SU-DHL-6 (cell line): ENCODE data around the gene ASPDH.
"Not testable (repeated sequence)": the region's sequence is repeated elsewhere in the genome, so short reads cannot be mapped to it uniquely, and the experiment has no call there.

Experiments used
- H2AFZ ChIP-seq: fragments of 200-600 bp; sonication (generic); 2 replicates; pipeline ENCODE4 v1.6.1; 2014; ENCODE audit warnings: low read depth, mild to moderate bottlenecking, moderate library complexity, mixed read lengths, antibody characterized with exemption, low read length; ENCODE audit not compliant: severe bottlenecking
- H3F3A ChIP-seq: fragments of 200-600 bp; shearing (Covaris generic); 2 replicates; pipeline ENCODE4 v1.6.0; 2016; ENCODE audit warnings: antibody characterized with exemption, mild to moderate bottlenecking; ENCODE audit not compliant: insufficient read depth
- H3K27ac ChIP-seq: fragments of 200-600 bp; sonication (generic); 2 replicates; pipeline ENCODE4 v1.5.1; 2016; ENCODE audit warnings: low read depth, mild to moderate bottlenecking, low read length, moderate library complexity, mixed read lengths
- H3K27me3 ChIP-seq: fragments of 200-600 bp; sonication (generic), shearing (Covaris generic); 2 replicates; pipeline ENCODE4 v1.6.0; 2014; ENCODE audit warnings: mild to moderate bottlenecking, low read length
- H3K36me3 ChIP-seq: fragments of 200-600 bp; sonication (generic); 2 replicates; pipeline ENCODE4 v1.6.1; 2014; ENCODE audit warnings: mild to moderate bottlenecking, low read length, mixed read lengths
- H3K4me2 ChIP-seq: fragments of 300-600, 200-600 bp; shearing (Covaris generic), sonication (generic); 2 replicates; pipeline ENCODE4 v1.6.0; 2014; ENCODE audit warnings: low read length, low read depth, mild to moderate bottlenecking; ENCODE audit not compliant: poor library complexity, severe bottlenecking
- H3K4me3 ChIP-seq: fragments of 200-600 bp; sonication (generic); 2 replicates; pipeline ENCODE4 v1.5.1; 2014; ENCODE audit warnings: antibody characterized with exemption, low read length, mild to moderate bottlenecking, mixed read lengths; ENCODE audit not compliant: insufficient read depth, poor library complexity, severe bottlenecking
- H3K79me2 ChIP-seq: fragments of 200-600 bp; sonication (generic); 2 replicates; pipeline ENCODE4 v1.6.1; 2014; ENCODE audit warnings: mild to moderate bottlenecking, low read length, moderate library complexity; ENCODE audit not compliant: insufficient read depth
- H3K9ac ChIP-seq: fragments of 200-600 bp; sonication (generic); 2 replicates; pipeline ENCODE4 v1.7.0; 2014; ENCODE audit warnings: mild to moderate bottlenecking, low read length
- H3K9me2 ChIP-seq: fragments of 200-600 bp; sonication (generic); replicated peaks from 2 replicates; pipeline ENCODE4 v1.6.1; 2014; ENCODE audit warnings: low read length; ENCODE audit not compliant: insufficient read depth
- H3K9me3 ChIP-seq: fragments of 200-600 bp; sonication (generic); 2 replicates; pipeline ENCODE4 v1.6.1; 2014; ENCODE audit warnings: low read length, mixed read lengths; ENCODE audit not compliant: insufficient read depth
- H4K20me1 ChIP-seq: fragments of 200-600 bp; sonication (generic); 2 replicates; pipeline ENCODE4 v1.6.1; 2014; ENCODE audit warnings: low read depth, mild to moderate bottlenecking, antibody characterized with exemption, low read length, moderate library complexity, mixed read lengths
- EZH2phosphoT487 ChIP-seq: fragments of 200-600 bp; sonication (generic), shearing (Covaris generic); conservative IDR thresholded peaks from 2 replicates; pipeline ENCODE4 v1.6.1; 2018; ENCODE audit warnings: mild to moderate bottlenecking, antibody characterized with exemption, low read length, moderate library complexity, mixed read lengths
- TF ChIP-seq, protein P1 (sequence below): fragments of 200-600 bp; sonication (generic); IDR thresholded peaks from one replicate; pipeline ENCODE4 v1.5.1; 2017; ENCODE audit warnings: antibody characterized with exemption, mild to moderate bottlenecking, low read length, moderate library complexity; ENCODE audit not compliant: insufficient read depth, poor library complexity, severe bottlenecking

The ASPDH gene

DNA sequence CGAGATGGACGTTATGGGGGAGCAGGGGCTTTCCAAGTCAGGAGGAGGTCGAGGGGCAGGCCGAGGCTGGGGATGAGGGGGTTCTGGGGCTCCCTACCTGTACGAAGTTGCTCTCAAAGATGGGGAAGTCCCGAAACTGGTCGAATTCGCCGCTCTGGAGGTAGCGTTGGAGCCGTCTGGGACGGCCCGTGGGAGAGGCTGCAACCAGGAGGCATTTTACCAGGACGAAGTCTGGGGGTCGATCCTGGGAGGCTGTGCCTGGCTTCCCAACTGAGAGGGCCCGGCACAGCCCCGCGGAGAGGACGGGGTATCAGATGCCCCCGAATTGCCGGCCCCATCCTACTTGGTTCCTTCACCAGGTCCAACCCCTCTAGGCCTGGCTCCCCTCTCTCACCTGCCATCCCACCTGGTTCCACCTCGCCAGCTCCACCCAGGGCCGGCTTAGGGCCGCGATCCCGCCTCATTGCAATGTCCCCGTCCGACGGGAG, 37.9 kb downstream of the ASPDH start:
- Histone ChIP-seq H2AFZ (no peak overlapping the region), H3K79me2 (peaks cover 21% of the 10 kb centered on the region)

DNA sequence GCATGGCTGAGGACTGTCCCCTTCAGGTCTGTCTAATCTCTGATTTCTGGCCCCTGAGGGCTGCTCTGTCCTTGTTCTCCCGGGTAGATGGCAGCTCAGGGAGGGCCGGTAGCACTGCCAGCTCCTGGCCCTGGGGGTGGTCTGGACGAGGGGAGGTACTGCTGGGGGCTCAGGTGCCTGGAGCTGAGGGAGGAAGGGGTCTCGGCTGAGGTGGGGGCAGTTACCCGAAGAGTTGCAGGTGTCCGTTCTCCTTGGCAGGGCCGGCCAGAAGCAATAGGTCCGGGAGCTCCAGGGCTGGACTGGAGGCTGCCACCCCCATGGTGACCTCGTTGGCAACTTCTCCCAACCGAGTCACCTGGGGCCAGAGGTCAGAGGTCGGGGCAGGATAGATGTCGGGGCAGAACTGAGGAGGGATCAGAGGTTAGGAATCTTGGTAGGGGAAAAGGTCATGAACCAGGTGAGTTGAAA, 38.6 kb downstream of the ASPDH start:
- Histone ChIP-seq H3K79me2 (peaks cover 21% of the 10 kb centered on the region), H3K36me3 (peaks cover 8% of the 10 kb centered on the region; the same call in 1 of the 2 replicates), H2AFZ (no peak overlapping the region), H3K4me2 (no peak overlapping the region), H3K27me3 (no peaks in the 10 kb centered on the region), H3F3A (no peaks in the 10 kb centered on the region), H3K9ac (no peak overlapping the region), H3K27ac (no peak overlapping the region), H3K4me3 (no peak overlapping the region), H3K9me3 (peaks cover 12% of the 10 kb centered on the region; the same call in 1 of the 2 replicates), H4K20me1 (no peaks in the 10 kb centered on the region), H3K9me2 (no peaks in the 10 kb centered on the region)
- TF ChIP-seq, protein P1, sequence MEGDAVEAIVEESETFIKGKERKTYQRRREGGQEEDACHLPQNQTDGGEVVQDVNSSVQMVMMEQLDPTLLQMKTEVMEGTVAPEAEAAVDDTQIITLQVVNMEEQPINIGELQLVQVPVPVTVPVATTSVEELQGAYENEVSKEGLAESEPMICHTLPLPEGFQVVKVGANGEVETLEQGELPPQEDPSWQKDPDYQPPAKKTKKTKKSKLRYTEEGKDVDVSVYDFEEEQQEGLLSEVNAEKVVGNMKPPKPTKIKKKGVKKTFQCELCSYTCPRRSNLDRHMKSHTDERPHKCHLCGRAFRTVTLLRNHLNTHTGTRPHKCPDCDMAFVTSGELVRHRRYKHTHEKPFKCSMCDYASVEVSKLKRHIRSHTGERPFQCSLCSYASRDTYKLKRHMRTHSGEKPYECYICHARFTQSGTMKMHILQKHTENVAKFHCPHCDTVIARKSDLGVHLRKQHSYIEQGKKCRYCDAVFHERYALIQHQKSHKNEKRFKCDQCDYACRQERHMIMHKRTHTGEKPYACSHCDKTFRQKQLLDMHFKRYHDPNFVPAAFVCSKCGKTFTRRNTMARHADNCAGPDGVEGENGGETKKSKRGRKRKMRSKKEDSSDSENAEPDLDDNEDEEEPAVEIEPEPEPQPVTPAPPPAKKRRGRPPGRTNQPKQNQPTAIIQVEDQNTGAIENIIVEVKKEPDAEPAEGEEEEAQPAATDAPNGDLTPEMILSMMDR, result no peak
- TF ChIP-seq EZH2phosphoT487, result no peak

More for the DNA sequence above, 37.9 kb downstream of the ASPDH start:
- Histone ChIP-seq H3K9me3 (peaks cover 12% of the 10 kb centered on the region; the same call in 1 of the 2 replicates), H3K27me3 (no peaks in the 10 kb centered on the region), H3K27ac (no peak overlapping the region), H3K4me3 (no peak overlapping the region), H3K9me2 (no peaks in the 10 kb centered on the region), H4K20me1 (no peaks in the 10 kb centered on the region), H3K4me2 (no peak overlapping the region), H3K9ac (no peak overlapping the region), H3K36me3 (peaks cover 8% of the 10 kb centered on the region; the same call in 1 of the 2 replicates), H3F3A (no peaks in the 10 kb centered on the region)
- TF ChIP-seq EZH2phosphoT487, result no peak
- TF ChIP-seq, protein P1, result no peak

DNA sequence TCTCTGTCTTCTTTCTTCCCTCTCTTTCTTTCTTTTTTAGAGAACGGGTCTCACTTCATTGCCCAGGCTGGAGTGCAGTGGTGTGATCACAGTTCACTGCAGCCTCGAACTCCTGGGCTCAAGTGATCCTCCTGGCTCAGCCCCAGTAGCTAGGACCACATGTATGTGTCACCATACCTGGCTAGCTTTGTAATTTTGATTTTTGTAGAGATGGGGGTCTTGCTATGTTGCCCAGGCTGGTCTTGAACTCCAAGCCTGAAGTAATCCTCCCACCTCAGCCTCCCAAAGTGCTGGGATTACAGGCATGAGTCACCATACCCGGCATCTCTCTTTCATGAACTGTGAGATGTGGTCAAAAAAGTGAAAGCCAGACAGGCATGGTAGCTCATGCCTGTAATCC, 40.4 kb downstream of the ASPDH start:
- H3K4me3 ChIP-seq, H3K9ac ChIP-seq, H3K27me3 ChIP-seq, H3K9me2 ChIP-seq, H3F3A ChIP-seq, H3K4me2 ChIP-seq, H2AFZ ChIP-seq, H3K27ac ChIP-seq, H4K20me1 ChIP-seq, H3K9me3 ChIP-seq, H3K36me3 ChIP-seq: not testable (repeated sequence)
- peaks cover 18% of the 10 kb centered on the region for H3K79me2 ChIP-seq

DNA sequence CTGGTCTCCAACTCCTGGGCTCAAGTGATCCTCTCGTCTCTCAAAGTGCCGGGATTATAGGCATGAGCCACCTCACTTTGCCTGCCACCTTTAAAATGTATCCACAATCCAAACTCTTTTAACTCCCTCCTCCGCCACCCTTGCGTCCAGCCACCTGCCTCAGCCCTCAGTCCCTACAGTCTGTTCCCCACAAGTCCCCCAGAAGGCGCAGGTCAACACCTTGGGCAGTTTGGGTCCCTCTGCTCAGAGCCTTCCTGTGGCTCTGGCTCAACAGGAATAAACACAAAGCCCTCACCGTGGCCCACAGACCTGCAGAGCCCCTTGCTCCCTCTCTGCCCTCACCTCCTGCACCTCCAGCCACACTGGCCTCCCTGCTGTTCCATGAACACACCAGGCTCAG, 44.9 kb downstream of the ASPDH start:
- no peaks in the 10 kb centered on the region for H3K9me2 ChIP-seq
- no peaks in the 10 kb centered on the region for H3F3A ChIP-seq
- H3K9ac ChIP-seq, result no peak overlapping the region
- TF ChIP-seq EZH2phosphoT487, result no peak
- TF ChIP-seq, protein P1, result no peak
- no peaks in the 10 kb centered on the region for H4K20me1 ChIP-seq
- H3K4me3 ChIP-seq, result no peak overlapping the region
- no peaks in the 10 kb centered on the region for H3K9me3 ChIP-seq
- H2AFZ ChIP-seq, result no peak overlapping the region
- H3K27ac ChIP-seq, result no peak overlapping the region
- H3K27me3 ChIP-seq, result no peaks in the 10 kb centered on the region
- no peaks in the 10 kb centered on the region for H3K36me3 ChIP-seq
- no peak overlapping the region for H3K4me2 ChIP-seq
- H3K79me2 ChIP-seq, result no peaks in the 10 kb centered on the region
